Measurements from ENCODE around the gene CNTNAP5. TPM values are rescaled to one million over a fixed set of nuclear protein-coding genes. Genes with fewer than 3 reads are reported as not detected.

The CNTNAP5 gene
- total and polyA plus RNA-seq, 2 of the 13 experiments (the other 11 are each of a cell fraction or from before 2014, with no cell fraction given), result not detected

DNA sequence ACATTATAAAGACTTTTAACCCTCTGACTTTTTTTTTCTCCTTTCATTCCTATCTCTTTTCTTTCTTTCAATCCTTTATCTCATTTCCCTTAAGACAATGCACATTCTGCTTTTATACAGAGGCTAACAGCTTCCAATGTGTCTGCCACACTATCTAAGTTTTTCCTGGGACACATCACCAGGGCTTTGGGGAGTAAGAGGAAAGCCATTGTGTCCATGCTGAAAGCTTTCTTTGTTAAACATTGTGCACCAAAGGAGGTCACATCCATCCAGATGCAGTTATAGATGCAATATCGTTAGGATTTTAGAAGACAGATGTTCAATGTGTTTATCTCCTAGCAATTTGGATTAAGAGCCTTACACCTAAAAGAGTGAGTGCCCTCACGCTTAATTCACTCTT lies 534.1 kb downstream of the CNTNAP5 start:
- H2AFZ ChIP-seq (ENCODE audit: low read length), result no peak overlapping the region
- CTCF ChIA-PET (ENCODE audit: low intra/inter-chr PET ratio, low total read pairs), result no interaction called here
- H3K36me3 ChIP-seq (replicated peaks in 1 of 2; ENCODE audit: control insufficient read depth in 1 of 2, insufficient read depth in 2 of 2, low read length in 2 of 2), result no peaks in the 10 kb centered on the region
- H3K27ac ChIP-seq (ENCODE audit: extremely low read length, insufficient read depth, low read length), result no peak overlapping the region
- WGBS (ENCODE audit: low lambda C conversion rate), result 2% methylated on average over 2 of the region's 2 CpGs
- H3K9me3 ChIP-seq (ENCODE audit: low read length), result no peaks in the 10 kb centered on the region
- intact Hi-C loops (cut with micrococcal nuclease; ENCODE audit: unreplicated experiment) (no loop called here), in situ Hi-C loops (cut with HindIII; ENCODE audit: extremely low pct_ligation_motif_present, low pct_unique_long_range_greater_than_20kb) (no loop called here)
- no peak overlapping the region for H3K9ac ChIP-seq (ENCODE audit: insufficient read depth, low read depth, low read length)
- FAIRE-seq, result no peak
- no peaks in the 10 kb centered on the region; a peak in 1 of 5 replicates for H3K27me3 ChIP-seq (ENCODE audit: control insufficient read depth in 1 of 2, insufficient read depth in 2 of 2, low read length in 2 of 2)
- no TSS peak for BruUV-seq (replicated peaks)
- no peak overlapping the region for H3K4me3 ChIP-seq (replicated peaks in 1 of 3; ENCODE audit: insufficient read depth in 1 of 3, low read depth in 2 of 3, low read length in 3 of 3)
- TF ChIP-seq, protein P1, sequence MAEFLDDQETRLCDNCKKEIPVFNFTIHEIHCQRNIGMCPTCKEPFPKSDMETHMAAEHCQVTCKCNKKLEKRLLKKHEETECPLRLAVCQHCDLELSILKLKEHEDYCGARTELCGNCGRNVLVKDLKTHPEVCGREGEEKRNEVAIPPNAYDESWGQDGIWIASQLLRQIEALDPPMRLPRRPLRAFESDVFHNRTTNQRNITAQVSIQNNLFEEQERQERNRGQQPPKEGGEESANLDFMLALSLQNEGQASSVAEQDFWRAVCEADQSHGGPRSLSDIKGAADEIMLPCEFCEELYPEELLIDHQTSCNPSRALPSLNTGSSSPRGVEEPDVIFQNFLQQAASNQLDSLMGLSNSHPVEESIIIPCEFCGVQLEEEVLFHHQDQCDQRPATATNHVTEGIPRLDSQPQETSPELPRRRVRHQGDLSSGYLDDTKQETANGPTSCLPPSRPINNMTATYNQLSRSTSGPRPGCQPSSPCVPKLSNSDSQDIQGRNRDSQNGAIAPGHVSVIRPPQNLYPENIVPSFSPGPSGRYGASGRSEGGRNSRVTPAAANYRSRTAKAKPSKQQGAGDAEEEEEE (CRISPR knock-in tag; IDR thresholded peaks at IDR 0.05; ENCODE audit: borderline replicate concordance), result no peak
- no peak for TF ChIP-seq REL (CRISPR knock-in tag; conservative IDR thresholded peaks at IDR 0.05)
- TF ChIP-seq SRSF1 (optimal IDR thresholded peaks at IDR 0.05; ENCODE audit: low read depth, low read length), result no peak
- TF ChIP-seq HNRNPK (IDR thresholded peaks at IDR 0.05; ENCODE audit: low read depth, low read length, poor library complexity, severe bottlenecking), result no peak
- no peak for TF ChIP-seq TCF12 (IDR thresholded peaks at IDR 0.05)
- no peak for TF ChIP-seq TCF12 (CRISPR knock-in tag; IDR thresholded peaks at IDR 0.05)
- TF ChIP-seq ZNF430 (CRISPR knock-in tag; IDR thresholded peaks at IDR 0.05), result no peak
- POLR2A ChIA-PET, result no interaction called here
- H3K79me2 ChIP-seq (ENCODE audit: insufficient read depth, low read length), result no peaks in the 10 kb centered on the region
- no peak for ATAC-seq
- DNase-seq (ENCODE audit: low spot score), result no peak
- no peaks in the 10 kb centered on the region for H4K20me1 ChIP-seq (ENCODE audit: insufficient read depth, low read length)
- H3K4me2 ChIP-seq (ENCODE audit: low read depth, low read length), result no peak overlapping the region
- H3K4me1 ChIP-seq (ENCODE audit: insufficient read depth, low read length), result peaks cover 12% of the 10 kb centered on the region

DNA sequence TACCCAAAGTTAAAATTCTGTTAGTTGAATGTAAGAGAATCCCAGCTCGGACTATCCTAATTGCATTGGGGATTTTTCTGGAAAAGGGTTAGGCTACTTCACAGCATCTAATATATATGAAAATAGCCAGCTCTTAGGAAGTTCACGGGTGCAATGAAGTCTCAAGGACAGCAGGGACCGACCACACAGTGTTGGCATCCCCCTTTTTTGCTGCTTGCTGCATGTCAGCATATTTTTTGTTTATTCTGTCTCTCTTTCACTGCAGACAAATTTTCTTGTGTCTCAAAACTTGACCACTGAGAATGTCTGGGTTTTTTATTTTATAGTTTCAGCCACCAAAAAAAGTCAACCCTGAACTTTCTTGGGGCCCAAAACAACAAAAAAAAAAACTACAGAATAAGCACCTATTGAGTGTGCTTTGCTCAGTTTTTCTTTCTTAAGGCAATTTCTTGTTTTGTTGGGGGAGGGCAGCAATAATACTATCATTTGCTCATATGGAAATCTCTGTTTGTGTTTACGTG lies 535.6 kb downstream of the CNTNAP5 start:
- Histone ChIP-seq H3K9me3 (ENCODE audit: low read length) (no peaks in the 10 kb centered on the region), H3K36me3 (replicated peaks in 1 of 2; ENCODE audit: control insufficient read depth in 1 of 2, insufficient read depth in 2 of 2, low read length in 2 of 2) (no peaks in the 10 kb centered on the region), H3K27ac (ENCODE audit: extremely low read length, insufficient read depth, low read length) (no peak overlapping the region), H3K4me1 (ENCODE audit: insufficient read depth, low read length) (peaks cover 12% of the 10 kb centered on the region), H3K27me3 (ENCODE audit: control insufficient read depth in 1 of 2, insufficient read depth in 2 of 2, low read length in 2 of 2) (no peaks in the 10 kb centered on the region; a peak in 1 of 5 replicates), H3K9ac (ENCODE audit: insufficient read depth, low read depth, low read length) (no peak overlapping the region), H2AFZ (ENCODE audit: low read length) (no peak overlapping the region), H3K4me2 (ENCODE audit: low read depth, low read length) (no peak overlapping the region), H3K4me3 (replicated peaks in 1 of 3; ENCODE audit: insufficient read depth in 1 of 3, low read depth in 2 of 3, low read length in 3 of 3) (no peak overlapping the region), H3K79me2 (ENCODE audit: insufficient read depth, low read length) (no peaks in the 10 kb centered on the region), H4K20me1 (ENCODE audit: insufficient read depth, low read length) (no peaks in the 10 kb centered on the region)
- CTCF ChIA-PET (ENCODE audit: low intra/inter-chr PET ratio, low total read pairs), result no interaction called here
- TF ChIP-seq MAFK (conservative IDR thresholded peaks at IDR 0.05 in 1 of 2, IDR thresholded peaks at IDR 0.05 in 1 of 2; ENCODE audit: low read length in 2 of 2), result peak in 1 of 2 experiments; percentile 22; a peak in 1 of 4 replicates
- TF ChIP-seq ZNF17 (CRISPR knock-in tag; IDR thresholded peaks at IDR 0.05), result no peak
- 8% methylated on average over 4 of the region's 4 CpGs for WGBS (ENCODE audit: low lambda C conversion rate)
- POLR2A ChIA-PET, result no interaction called here
- FAIRE-seq (no peak), ATAC-seq (no peak), DNase-seq (ENCODE audit: low spot score) (no peak)
- in situ Hi-C loops (cut with HindIII; ENCODE audit: extremely low pct_ligation_motif_present, low pct_unique_long_range_greater_than_20kb) (no loop called here), intact Hi-C loops (cut with micrococcal nuclease; ENCODE audit: unreplicated experiment) (loop anchor here (10.0 kb wide), 1 partner anchor 536 kb away; the partner anchor contains the start of gene CNTNAP5)
- BruUV-seq (replicated peaks), result no TSS peak
